ENCODE results near the gene NAE1. TPM values are rescaled to one million over a fixed set of nuclear protein-coding genes. Genes with fewer than 3 reads are reported as not detected.

Gene NAE1
- total RNA-seq, 1 donor from 2014 or later = 65.0 TPM

- no peaks in the 10 kb centered on the region for H3K4me1 Mint-ChIP-seq (ENCODE audit: low read depth, unreplicated experiment)
- no peaks in the 10 kb centered on the region for H3K9me3 Mint-ChIP-seq (ENCODE audit: unreplicated experiment)
- no peak overlapping the region for H3K4me3 Mint-ChIP-seq (ENCODE audit: unreplicated experiment)
- FAIRE-seq (no peak), DNase-seq (ENCODE audit: low read depth) (no peak)
- H3K36me3 Mint-ChIP-seq (ENCODE audit: low read depth, unreplicated experiment) = no peaks in the 10 kb centered on the region
- Histone ChIP-seq H3K4me1 (ENCODE audit: insufficient read depth, low read length) (no peaks in the 10 kb centered on the region), H4K20me1 (ENCODE audit: insufficient read depth, low read length) (no peaks in the 10 kb centered on the region), H3K9me3 (ENCODE audit: insufficient read depth, low read depth, low read length) (no peaks in the 10 kb centered on the region), H3K4me3 (ENCODE audit: insufficient read depth, low read depth, low read length) (no peak overlapping the region), H3K36me3 (ENCODE audit: insufficient read depth, low read length) (no peaks in the 10 kb centered on the region), H3K27me3 (ENCODE audit: insufficient read depth, low read length) (peaks cover 17% of the 10 kb centered on the region), H3K27ac (ENCODE audit: low read depth, low read length) (no peak overlapping the region), H3K9ac (ENCODE audit: low read length) (no peak overlapping the region), H3K4me2 (ENCODE audit: low read length) (no peak overlapping the region), H3K79me2 (ENCODE audit: insufficient read depth, low read length) (no peaks in the 10 kb centered on the region), H2AFZ (ENCODE audit: low read depth, low read length) (no peak overlapping the region)
- H3K27me3 Mint-ChIP-seq (ENCODE audit: low read depth, unreplicated experiment) = peaks cover 72% of the 10 kb centered on the region
- TF ChIP-seq EZH2 (IDR thresholded peaks at IDR 0.05; ENCODE audit: insufficient read depth, low read length) = no peak
- TF ChIP-seq, protein P1, sequence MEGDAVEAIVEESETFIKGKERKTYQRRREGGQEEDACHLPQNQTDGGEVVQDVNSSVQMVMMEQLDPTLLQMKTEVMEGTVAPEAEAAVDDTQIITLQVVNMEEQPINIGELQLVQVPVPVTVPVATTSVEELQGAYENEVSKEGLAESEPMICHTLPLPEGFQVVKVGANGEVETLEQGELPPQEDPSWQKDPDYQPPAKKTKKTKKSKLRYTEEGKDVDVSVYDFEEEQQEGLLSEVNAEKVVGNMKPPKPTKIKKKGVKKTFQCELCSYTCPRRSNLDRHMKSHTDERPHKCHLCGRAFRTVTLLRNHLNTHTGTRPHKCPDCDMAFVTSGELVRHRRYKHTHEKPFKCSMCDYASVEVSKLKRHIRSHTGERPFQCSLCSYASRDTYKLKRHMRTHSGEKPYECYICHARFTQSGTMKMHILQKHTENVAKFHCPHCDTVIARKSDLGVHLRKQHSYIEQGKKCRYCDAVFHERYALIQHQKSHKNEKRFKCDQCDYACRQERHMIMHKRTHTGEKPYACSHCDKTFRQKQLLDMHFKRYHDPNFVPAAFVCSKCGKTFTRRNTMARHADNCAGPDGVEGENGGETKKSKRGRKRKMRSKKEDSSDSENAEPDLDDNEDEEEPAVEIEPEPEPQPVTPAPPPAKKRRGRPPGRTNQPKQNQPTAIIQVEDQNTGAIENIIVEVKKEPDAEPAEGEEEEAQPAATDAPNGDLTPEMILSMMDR (IDR thresholded peaks at IDR 0.05; ENCODE audit: insufficient read depth, low read depth, low read length) = no peak
- no peak overlapping the region for H3K27ac Mint-ChIP-seq (ENCODE audit: unreplicated experiment)
Observed at GRCh38 chr16:66851166-66851964, 20.6 kb upstream of the NAE1 start.

- no peaks in the 10 kb centered on the region for H3K4me1 ChIP-seq (ENCODE audit: insufficient read depth, low read length)
- TF ChIP-seq, protein P1 (IDR thresholded peaks at IDR 0.05; ENCODE audit: insufficient read depth, low read depth, low read length) = no peak
- no peak for TF ChIP-seq EZH2 (IDR thresholded peaks at IDR 0.05; ENCODE audit: insufficient read depth, low read length)
- peaks cover 4% of the 10 kb centered on the region for H4K20me1 ChIP-seq (ENCODE audit: insufficient read depth, low read length)
- H3K4me3 ChIP-seq (ENCODE audit: insufficient read depth, low read depth, low read length) = no peak overlapping the region
- no peaks in the 10 kb centered on the region for H3K79me2 ChIP-seq (ENCODE audit: insufficient read depth, low read length)
- no peak overlapping the region for H3K4me2 ChIP-seq (ENCODE audit: low read length)
- H3K27me3 Mint-ChIP-seq (ENCODE audit: low read depth, unreplicated experiment) = peaks cover 76% of the 10 kb centered on the region
- no peak overlapping the region for H3K27ac ChIP-seq (ENCODE audit: low read depth, low read length)
- H3K36me3 ChIP-seq (ENCODE audit: insufficient read depth, low read length) = no peaks in the 10 kb centered on the region
- H3K27me3 ChIP-seq (ENCODE audit: insufficient read depth, low read length) = peaks cover 28% of the 10 kb centered on the region
- H3K9me3 ChIP-seq (ENCODE audit: insufficient read depth, low read depth, low read length) = no peaks in the 10 kb centered on the region
- H3K4me1 Mint-ChIP-seq (ENCODE audit: low read depth, unreplicated experiment) = peaks cover 5% of the 10 kb centered on the region
- H3K9ac ChIP-seq (ENCODE audit: low read length) = no peak overlapping the region
- FAIRE-seq (no peak), DNase-seq (ENCODE audit: low read depth) (no peak)
- peaks cover 1% of the 10 kb centered on the region for H3K9me3 Mint-ChIP-seq (ENCODE audit: unreplicated experiment)
- H3K27ac Mint-ChIP-seq (ENCODE audit: unreplicated experiment) = no peak overlapping the region
- no peak overlapping the region for H3K4me3 Mint-ChIP-seq (ENCODE audit: unreplicated experiment)
- H3K36me3 Mint-ChIP-seq (ENCODE audit: low read depth, unreplicated experiment) = no peaks in the 10 kb centered on the region
- H2AFZ ChIP-seq (ENCODE audit: low read depth, low read length) = no peak overlapping the region
Observed at GRCh38 chr16:66850115-66850815, 19.5 kb upstream of the NAE1 start.
